Ishikawa (cell line): ENCODE measurements around the gene RRP7A.

Experiments used
- CEBPB ChIP-seq: IDR thresholded peaks from 2 replicates; pipeline ENCODE4 v1.6.1; 2012
- CREB1 ChIP-seq: IDR thresholded peaks from 2 replicates; pipeline ENCODE4 v1.6.1; 2012; ENCODE audit warnings: low read depth
- EGR1 ChIP-seq: IDR thresholded peaks from 2 replicates; pipeline ENCODE4 v1.6.1; 2012
- EP300 ChIP-seq: IDR thresholded peaks from 2 replicates; pipeline ENCODE4 v1.6.1; 2012; ENCODE audit warnings: borderline replicate concordance
- FOXM1 ChIP-seq: IDR thresholded peaks from 2 replicates; pipeline ENCODE4 v1.6.1; 2012; ENCODE audit warnings: low read depth, borderline replicate concordance
- NFIC ChIP-seq: IDR thresholded peaks from 2 replicates; pipeline ENCODE4 v1.6.1; 2012
- RAD21 ChIP-seq: IDR thresholded peaks from 2 replicates; pipeline ENCODE4 v1.6.1; 2012; ENCODE audit warnings: low read depth
- TCF12 ChIP-seq: IDR thresholded peaks from 2 replicates; pipeline ENCODE4 v1.6.1; 2012; ENCODE audit warnings: low read depth
- TEAD4 ChIP-seq: IDR thresholded peaks from 2 replicates; pipeline ENCODE4 v1.6.1; 2012
- USF1 ChIP-seq: IDR thresholded peaks from 2 replicates; pipeline ENCODE4 v1.6.1; 2012
- YY1 ChIP-seq: IDR thresholded peaks from 2 replicates; pipeline ENCODE4 v1.6.1; 2012; ENCODE audit warnings: low read depth
- ZBTB7A ChIP-seq: IDR thresholded peaks from 2 replicates; pipeline ENCODE4 v1.6.1; 2012; ENCODE audit warnings: low read depth
- TF ChIP-seq, protein P1 (sequence below): IDR thresholded peaks from 2 replicates; pipeline ENCODE4 v1.6.1; 2012; ENCODE audit warnings: low read depth, mild to moderate bottlenecking
- TF ChIP-seq, protein P2 (sequence below): IDR thresholded peaks from 2 replicates; pipeline ENCODE4 v1.6.1; 2012

RRP7A gene

DNA sequence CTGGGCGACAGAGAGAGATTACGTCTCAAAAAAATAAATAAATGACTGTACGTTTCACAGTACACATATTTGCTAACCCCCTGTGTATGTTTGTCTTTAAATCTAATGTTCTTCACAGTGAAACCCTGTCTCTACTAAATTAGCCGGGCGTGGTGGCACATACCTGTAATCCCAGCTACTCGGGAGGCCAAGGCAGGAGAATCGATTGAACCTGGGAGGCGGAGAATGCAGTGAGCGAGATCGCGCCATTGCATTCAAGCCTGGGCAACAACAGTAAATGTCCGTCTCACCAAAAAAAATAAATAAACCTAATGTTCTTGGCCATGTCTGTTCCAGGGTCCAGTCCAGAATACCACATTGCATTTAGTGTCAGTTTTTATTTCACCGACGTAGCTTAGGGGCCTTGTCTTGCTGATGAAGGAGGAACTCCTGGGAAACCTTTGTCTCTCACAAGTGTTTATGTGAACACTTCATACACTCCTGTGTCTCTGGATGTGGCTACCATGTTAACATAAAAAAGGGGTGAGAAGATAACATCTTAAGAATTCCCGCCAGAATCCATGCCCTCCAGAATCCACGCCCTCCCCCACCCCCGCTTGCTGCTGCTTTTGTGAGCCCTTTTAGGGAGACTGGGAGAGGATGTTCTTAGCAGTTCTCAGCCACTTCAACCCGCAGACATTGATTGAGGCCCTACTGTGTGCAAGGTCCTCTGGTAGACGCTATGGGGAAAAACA, 29.2 kb upstream of the RRP7A start:
- TF ChIP-seq NFIC (no peak), CREB1 (no peak), TEAD4 (no peak), USF1 (no peak), TCF12 (no peak)
- TF ChIP-seq, protein P1, sequence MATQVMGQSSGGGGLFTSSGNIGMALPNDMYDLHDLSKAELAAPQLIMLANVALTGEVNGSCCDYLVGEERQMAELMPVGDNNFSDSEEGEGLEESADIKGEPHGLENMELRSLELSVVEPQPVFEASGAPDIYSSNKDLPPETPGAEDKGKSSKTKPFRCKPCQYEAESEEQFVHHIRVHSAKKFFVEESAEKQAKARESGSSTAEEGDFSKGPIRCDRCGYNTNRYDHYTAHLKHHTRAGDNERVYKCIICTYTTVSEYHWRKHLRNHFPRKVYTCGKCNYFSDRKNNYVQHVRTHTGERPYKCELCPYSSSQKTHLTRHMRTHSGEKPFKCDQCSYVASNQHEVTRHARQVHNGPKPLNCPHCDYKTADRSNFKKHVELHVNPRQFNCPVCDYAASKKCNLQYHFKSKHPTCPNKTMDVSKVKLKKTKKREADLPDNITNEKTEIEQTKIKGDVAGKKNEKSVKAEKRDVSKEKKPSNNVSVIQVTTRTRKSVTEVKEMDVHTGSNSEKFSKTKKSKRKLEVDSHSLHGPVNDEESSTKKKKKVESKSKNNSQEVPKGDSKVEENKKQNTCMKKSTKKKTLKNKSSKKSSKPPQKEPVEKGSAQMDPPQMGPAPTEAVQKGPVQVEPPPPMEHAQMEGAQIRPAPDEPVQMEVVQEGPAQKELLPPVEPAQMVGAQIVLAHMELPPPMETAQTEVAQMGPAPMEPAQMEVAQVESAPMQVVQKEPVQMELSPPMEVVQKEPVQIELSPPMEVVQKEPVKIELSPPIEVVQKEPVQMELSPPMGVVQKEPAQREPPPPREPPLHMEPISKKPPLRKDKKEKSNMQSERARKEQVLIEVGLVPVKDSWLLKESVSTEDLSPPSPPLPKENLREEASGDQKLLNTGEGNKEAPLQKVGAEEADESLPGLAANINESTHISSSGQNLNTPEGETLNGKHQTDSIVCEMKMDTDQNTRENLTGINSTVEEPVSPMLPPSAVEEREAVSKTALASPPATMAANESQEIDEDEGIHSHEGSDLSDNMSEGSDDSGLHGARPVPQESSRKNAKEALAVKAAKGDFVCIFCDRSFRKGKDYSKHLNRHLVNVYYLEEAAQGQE: no peak

GRCh38 chr22:42547562-42547961, 28.0 kb upstream of the RRP7A start:
- no peak for TF ChIP-seq CEBPB
- no peak for TF ChIP-seq EP300
- TF ChIP-seq YY1: no peak
- no peak for TF ChIP-seq EGR1
- TF ChIP-seq, protein P2, sequence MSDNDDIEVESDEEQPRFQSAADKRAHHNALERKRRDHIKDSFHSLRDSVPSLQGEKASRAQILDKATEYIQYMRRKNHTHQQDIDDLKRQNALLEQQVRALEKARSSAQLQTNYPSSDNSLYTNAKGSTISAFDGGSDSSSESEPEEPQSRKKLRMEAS: no peak
- no peak for TF ChIP-seq TEAD4
- no peak for TF ChIP-seq FOXM1
- TF ChIP-seq NFIC: no peak
- TF ChIP-seq USF1: no peak
- TF ChIP-seq, protein P1: no peak
- no peak for TF ChIP-seq CREB1
- no peak for TF ChIP-seq RAD21
- no peak for TF ChIP-seq ZBTB7A
- TF ChIP-seq TCF12: no peak

DNA sequence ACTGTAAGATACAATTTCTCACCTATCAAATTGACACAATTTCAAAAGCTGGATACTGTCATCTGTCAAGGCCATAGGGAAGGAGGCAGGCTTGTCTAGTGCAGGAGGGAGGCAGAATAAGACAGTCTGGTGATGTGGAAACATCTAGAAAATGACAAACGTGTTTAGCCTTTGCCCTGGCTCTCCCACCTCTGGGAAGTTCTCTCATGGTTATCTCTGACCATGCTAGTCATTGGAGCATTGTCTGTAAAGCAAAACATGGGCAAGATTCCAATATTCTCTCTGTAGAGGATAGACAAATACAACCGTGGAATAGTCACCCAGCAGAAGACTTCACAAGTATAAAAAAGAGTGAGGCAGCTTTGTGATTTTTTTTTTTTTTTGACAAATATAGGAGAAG, 25.1 kb upstream of the RRP7A start:
- no peak for TF ChIP-seq CREB1
- TF ChIP-seq, protein P1: no peak

- TF ChIP-seq ZBTB7A (no peak), CREB1 (no peak), TEAD4 (no peak), EGR1 (no peak), TCF12 (no peak), FOXM1 (no peak)
Measured at GRCh38 chr22:42536166-42536565, 16.6 kb upstream of the RRP7A start.

- TF ChIP-seq RAD21: no peak
- no peak for TF ChIP-seq CEBPB
- TF ChIP-seq, protein P2: no peak
- no peak for TF ChIP-seq ZBTB7A
- TF ChIP-seq USF1: no peak
- TF ChIP-seq TCF12: no peak
- TF ChIP-seq, protein P1: no peak
- TF ChIP-seq CREB1: no peak
- TF ChIP-seq EP300: no peak
Measured at GRCh38 chr22:42533638-42533977, 14.0 kb upstream of the RRP7A start.
